Left ventricle myocardium superior (tissue), 1 donor: ENCODE data around the gene NFIA. TPM values are rescaled to one million over a fixed set of nuclear protein-coding genes. Genes with fewer than 3 reads are reported as not detected.

Experiments used
- ATAC-seq: fragments of 200-7000 bp; cut with Tn5 transposase; one replicate; pipeline ENCODE4 v1.9.1; 2020; ENCODE audit warnings: mild to moderate bottlenecking, moderate library complexity
- DNase-seq: peaks from one replicate; pipeline ENCODE4 v3.0.0-alpha.2; 2020
- intact Hi-C: fragments of 100-400 bp; cut with micrococcal nuclease; formaldehyde crosslinking; loops from one replicate; pipeline ENCODE4 v1.11.0; 2022
- total RNA-seq: library from RNA; stranded (reverse); fragmentation: NEBNext Ultra II Directional; extraction: Animal tissue kit (Norgen Biotek cat#: 25700); gene quantifications from one replicate; pipeline ENCODE4 v1.2.1, GENCODE V29; 2021
- donor health status: DM: no; HTN: yes; CAD: no; lungs with severe emphysema.

The NFIA gene
- total RNA-seq, 1 donor from 2014 or later, result 102 TPM

DNA sequence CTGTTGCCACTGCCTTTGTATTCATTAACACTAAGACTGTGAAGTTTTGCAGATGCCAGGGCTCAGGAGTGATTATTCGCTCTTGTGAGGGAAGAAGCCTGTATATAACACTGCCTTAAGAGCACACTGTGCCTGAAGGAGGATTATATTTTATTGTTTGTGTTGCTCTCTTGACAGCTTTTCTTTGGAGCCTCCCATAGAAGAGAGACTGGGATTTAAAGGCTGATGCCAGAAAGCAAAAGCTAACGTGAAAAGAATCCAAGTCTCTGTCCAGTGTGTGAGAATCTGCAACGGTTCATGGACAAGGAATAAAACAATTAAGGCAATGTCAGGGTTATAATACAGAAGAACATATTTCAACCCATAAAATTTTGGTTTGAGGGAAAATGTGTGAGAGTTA lies 316.8 kb downstream of the NFIA start:
- intact Hi-C loops, result no loop called here
- DNase-seq (no peak), ATAC-seq (peak; percentile 54)

DNA sequence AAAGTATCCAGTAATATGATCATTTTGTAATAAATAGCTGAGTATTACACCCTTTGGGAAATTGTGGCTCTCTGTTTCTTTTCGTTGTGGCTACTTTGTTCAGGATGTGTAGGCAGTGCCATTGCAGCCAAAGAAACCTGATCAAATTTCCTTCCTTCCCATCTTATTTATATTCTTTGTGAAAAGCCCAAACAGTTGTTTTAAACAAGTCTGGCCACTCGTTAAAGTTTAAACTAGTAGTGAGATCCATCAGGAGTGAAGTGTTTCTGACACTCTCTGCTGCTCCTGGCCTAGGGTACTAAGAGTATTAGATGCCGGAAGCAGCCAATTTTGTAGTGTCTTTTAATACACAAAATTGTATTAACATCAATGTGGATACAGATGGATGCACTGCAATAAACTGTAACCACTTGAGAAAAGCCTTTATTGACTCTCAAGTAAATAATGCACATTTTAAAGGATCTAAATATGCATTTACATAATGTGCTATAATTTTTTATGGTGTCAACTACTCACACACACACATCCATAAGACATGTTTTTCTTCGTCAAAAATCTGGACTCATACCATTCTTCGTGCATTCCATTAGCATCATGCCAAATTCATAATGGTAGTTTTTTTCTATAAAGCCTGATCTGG lies 317.9 kb downstream of the NFIA start:
- ATAC-seq, result no peak
- no peak for DNase-seq
- intact Hi-C loops, result no loop called here

GRCh38 chr1:61400997-61401396 lies 318.6 kb downstream of the NFIA start:
- DNase-seq (no peak), ATAC-seq (no peak)
- intact Hi-C loops, result no loop called here

GRCh38 chr1:61403679-61404596 lies 321.6 kb downstream of the NFIA start:
- intact Hi-C loops, result no loop called here
- ATAC-seq (peak; percentile 48), DNase-seq (no peak)

- ATAC-seq (no peak), DNase-seq (no peak)
- intact Hi-C loops, result no loop called here
Observed at GRCh38 chr1:61404597-61405376, 322.4 kb downstream of the NFIA start.

GRCh38 chr1:61406467-61406866 lies 324.1 kb downstream of the NFIA start:
- intact Hi-C loops, result no loop called here
- no peak for ATAC-seq
- DNase-seq, result no peak

- ATAC-seq, result no peak
- intact Hi-C loops, result no loop called here
- no peak for DNase-seq
Observed at GRCh38 chr1:61412601-61413000, 330.2 kb downstream of the NFIA start.

DNA sequence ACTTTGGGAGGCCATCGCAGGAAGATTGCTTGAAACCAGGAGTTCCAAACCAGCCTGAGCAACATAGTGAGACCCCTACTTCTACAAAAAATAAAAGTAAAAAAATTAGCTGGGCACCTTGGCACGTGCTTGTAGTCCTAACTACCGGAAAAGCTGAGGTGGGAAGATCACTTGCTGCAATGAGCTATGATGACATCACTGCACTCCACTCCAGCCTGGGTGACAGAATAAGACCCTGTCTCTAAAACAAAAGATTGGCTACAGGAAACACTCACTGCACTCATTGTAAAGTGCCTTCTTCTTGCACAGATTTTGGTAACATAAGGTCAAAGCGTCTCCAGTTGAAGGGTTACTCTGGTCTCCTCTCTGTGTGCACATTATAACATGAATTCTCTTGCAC lies 336.8 kb downstream of the NFIA start:
- no peak for DNase-seq
- intact Hi-C loops, result no loop called here
- ATAC-seq, result no peak

- ATAC-seq (no peak), DNase-seq (no peak)
- intact Hi-C loops, result no loop called here
Observed at GRCh38 chr1:61419657-61420056, 337.3 kb downstream of the NFIA start.

DNA sequence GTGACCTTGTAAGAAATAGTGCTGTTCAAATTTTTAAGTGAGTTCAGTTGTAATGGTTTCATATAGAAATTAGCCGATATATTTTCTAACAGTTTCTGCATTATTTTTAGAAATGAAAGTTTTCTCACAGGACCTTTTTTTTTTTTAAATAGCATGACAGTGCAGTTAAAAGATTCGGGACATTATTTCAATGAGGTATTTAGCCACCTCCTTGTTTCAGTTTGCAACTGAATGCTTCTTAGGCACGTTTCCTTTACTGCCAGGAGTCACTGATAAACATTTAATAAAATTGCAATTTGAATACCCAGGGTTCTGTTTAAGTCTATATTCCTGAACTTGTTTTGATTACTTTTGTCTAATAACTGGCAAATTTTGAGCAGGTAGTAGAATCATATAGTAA lies 337.9 kb downstream of the NFIA start:
- intact Hi-C loops, result no loop called here
- DNase-seq (no peak), ATAC-seq (no peak)

DNA sequence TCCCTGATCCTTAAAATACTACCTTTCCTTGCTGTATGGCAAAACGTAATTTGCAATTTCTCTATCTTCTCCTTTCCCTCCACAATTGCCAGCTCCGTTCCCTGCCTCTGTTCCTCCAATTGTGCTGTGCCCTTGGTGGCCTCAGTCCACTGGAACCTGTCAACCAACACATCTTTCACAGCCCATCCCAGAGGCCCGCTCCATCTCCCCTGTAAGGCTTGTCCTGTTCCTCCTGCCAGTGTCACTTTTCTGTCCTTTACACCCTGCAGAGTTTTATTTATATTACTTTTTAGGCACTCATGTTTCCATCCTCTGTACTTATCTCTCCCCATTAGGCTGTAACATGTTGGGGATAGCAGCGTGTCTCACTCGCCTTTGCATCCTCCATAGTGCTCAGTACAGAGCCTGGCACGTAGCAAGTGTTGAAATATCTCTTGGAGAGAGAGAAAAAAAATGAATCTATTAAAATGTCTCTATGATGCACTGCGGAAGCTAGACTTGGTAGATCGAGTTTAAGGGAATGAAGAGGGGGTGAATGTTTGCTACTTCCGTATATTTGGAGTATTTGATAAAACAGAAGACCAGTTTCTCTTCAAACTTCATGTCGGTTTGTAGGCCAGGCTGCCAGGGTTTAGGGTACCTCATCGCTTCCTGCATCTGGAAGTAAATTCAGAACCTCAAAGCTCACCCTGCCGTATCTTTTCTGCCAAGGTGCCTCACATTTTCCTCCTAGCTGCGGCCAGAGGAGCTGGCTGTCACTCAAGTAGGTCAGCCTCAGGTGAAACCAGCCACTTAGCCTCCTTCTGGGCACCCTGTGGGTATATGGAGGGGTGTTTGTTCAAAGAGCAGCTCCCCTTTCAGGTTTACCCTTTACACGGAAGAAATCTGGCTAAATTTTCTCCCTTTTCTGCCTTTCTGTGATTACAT lies 338.8 kb downstream of the NFIA start:
- ATAC-seq (peak; percentile 94), DNase-seq (peak; percentile 67)
- intact Hi-C loops, result no loop called here

- ATAC-seq (no peak), DNase-seq (no peak)
- intact Hi-C loops, result no loop called here
Observed at GRCh38 chr1:61423643-61424042, 341.3 kb downstream of the NFIA start.

DNA sequence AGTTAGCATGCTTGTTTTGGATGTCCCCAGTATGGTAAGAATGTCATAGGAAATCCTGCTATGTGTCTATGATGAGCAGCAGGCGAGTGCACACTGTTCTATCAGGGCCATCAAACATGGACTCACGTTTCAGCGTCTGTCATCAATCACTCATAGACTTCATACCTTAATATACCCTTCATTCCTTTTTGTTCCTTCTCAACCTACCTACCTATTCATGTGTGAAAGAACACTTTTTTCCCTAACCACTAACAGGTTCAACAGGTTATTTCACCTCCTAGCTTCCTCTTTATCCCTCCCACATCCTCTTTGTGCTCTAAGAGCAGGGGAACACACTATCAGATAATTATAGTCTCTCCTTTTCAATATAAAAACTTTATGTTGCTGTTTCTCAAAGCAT lies 342.0 kb downstream of the NFIA start:
- intact Hi-C loops, result no loop called here
- no peak for DNase-seq
- ATAC-seq, result no peak

GRCh38 chr1:61425040-61425439 lies 342.7 kb downstream of the NFIA start:
- intact Hi-C loops, result no loop called here
- no peak for ATAC-seq
- DNase-seq, result no peak

- no peak for DNase-seq
- intact Hi-C loops, result no loop called here
- peak; percentile 46 for ATAC-seq
Observed at GRCh38 chr1:61426254-61426653, 343.9 kb downstream of the NFIA start.

- ATAC-seq (peak; percentile 23), DNase-seq (no peak)
- intact Hi-C loops, result no loop called here
Observed at GRCh38 chr1:61426885-61427284, 344.5 kb downstream of the NFIA start.

DNA sequence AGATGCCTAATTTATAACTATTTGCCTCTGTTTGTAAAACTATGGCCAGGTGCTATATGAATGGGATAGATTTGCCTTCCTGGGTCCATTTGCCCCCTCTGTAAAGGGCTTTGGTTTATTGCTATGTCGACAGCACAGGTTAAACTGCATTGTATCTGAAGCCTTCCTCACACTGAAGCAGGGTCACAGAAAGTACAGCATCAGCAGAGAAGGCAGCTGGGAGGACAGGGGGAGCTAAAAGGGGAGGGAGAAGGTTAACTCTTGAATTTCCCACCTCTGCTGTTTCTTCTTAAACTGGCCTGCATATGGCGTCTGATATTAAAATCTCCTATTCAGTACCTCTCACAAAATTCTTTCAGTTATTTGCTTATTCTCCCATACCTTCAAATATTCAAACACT lies 345.1 kb downstream of the NFIA start:
- DNase-seq, result no peak
- intact Hi-C loops, result no loop called here
- ATAC-seq, result peak; percentile 26

DNA sequence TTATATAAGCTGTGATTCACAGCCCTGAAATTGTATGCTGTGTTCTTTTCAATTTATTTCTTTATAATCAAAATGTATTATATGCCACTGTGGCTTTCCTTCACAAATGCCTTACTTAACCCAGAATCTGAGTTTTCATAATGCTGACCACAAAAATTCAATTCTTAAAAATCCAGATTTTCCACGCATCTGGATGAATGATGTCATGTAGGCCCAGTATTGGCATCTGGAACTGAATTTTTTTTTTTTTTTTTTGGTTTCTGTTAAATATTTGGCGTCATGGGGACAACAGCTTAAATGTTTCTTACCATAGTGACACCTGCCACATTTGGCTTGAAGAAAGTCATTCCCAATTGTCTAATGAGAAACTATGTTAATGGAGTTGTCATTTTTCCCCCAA lies 345.8 kb downstream of the NFIA start:
- no peak for DNase-seq

More for the DNA sequence above, 345.8 kb downstream of the NFIA start:
- intact Hi-C loops, result no loop called here
- ATAC-seq, result no peak
